HEK293 (cell line): ENCODE measurements around the gene IL3.

ENCODE experiments used
- CTCF ChIP-seq: fragments of 450-650 bp; formaldehyde crosslinking; IDR thresholded peaks from 2 replicates; pipeline ENCODE4 v1.5.1; 2016; ENCODE audit warnings: missing biosample characterization, missing genetic modification characterization
- MEIS1 ChIP-seq: sonication (generic); formaldehyde crosslinking; IDR thresholded peaks from 2 replicates; pipeline ENCODE4 v1.8.1; 2022; ENCODE audit warnings: missing genetic modification reagents, mild to moderate bottlenecking, borderline replicate concordance
- ZBTB20 ChIP-seq: fragments of 450-650 bp; formaldehyde crosslinking; IDR thresholded peaks from 2 replicates; pipeline ENCODE4 v1.5.1; 2016; ENCODE audit warnings: missing biosample characterization, missing genetic modification characterization
- ZFP69B ChIP-seq: fragments of 450-650 bp; formaldehyde crosslinking; IDR thresholded peaks from 2 replicates; pipeline ENCODE4 v1.5.1; 2016; ENCODE audit warnings: missing biosample characterization, missing genetic modification characterization
- ZNF133 ChIP-seq: fragments of 450-650 bp; formaldehyde crosslinking; IDR thresholded peaks from 2 replicates; pipeline ENCODE4 v1.5.1; 2016; ENCODE audit warnings: missing biosample characterization, missing genetic modification characterization
- ZNF146 ChIP-seq: fragments of 450-650 bp; formaldehyde crosslinking; IDR thresholded peaks from 2 replicates; pipeline ENCODE4 v1.5.1; 2016; ENCODE audit warnings: missing biosample characterization, missing genetic modification characterization
- ZNF157 ChIP-seq: fragments of 450-650 bp; formaldehyde crosslinking; IDR thresholded peaks from 2 replicates; pipeline ENCODE4 v1.5.1; 2016; ENCODE audit warnings: missing biosample characterization, missing genetic modification characterization
- ZNF24 ChIP-seq: fragments of 450-650 bp; formaldehyde crosslinking; IDR thresholded peaks from 2 replicates; pipeline ENCODE4 v1.5.1; 2016; ENCODE audit warnings: missing biosample characterization, missing genetic modification characterization
- ZNF266 ChIP-seq: fragments of 450-650 bp; formaldehyde crosslinking; IDR thresholded peaks from 2 replicates; pipeline ENCODE4 v1.5.1; 2016; ENCODE audit warnings: missing biosample characterization, missing genetic modification characterization, low read depth
- ZNF274 ChIP-seq, 2 experiments: fragments of 200-500 bp in 1 of 2; fragments of 450-650 bp in 1 of 2; sonication (Bioruptor generic) in 1 of 2; formaldehyde crosslinking in 1 of 2; IDR thresholded peaks; 2 replicates each; pipeline versions ENCODE4 v1.5.1 to v1.6.1; 2014 to 2016; ENCODE audit warnings: borderline replicate concordance in 1 of 2, inconsistent platforms in 1 of 2, low read length in 1 of 2, missing biosample characterization in 1 of 2, missing genetic modification characterization in 1 of 2
- ZNF404 ChIP-seq: fragments of 450-650 bp; formaldehyde crosslinking; IDR thresholded peaks from 2 replicates; pipeline ENCODE4 v1.5.1; 2017; ENCODE audit warnings: missing biosample characterization, missing genetic modification characterization
- ZNF560 ChIP-seq: fragments of 450-650 bp; formaldehyde crosslinking; IDR thresholded peaks from 2 replicates; pipeline ENCODE4 v1.5.1; 2017; ENCODE audit warnings: missing biosample characterization, missing genetic modification characterization, borderline replicate concordance
- ZNF777 ChIP-seq: fragments of 450-650 bp; formaldehyde crosslinking; IDR thresholded peaks from 2 replicates; pipeline ENCODE4 v1.5.1; 2017; ENCODE audit warnings: missing biosample characterization, missing genetic modification characterization, borderline replicate concordance

- TF ChIP-seq ZNF404 (tag by site-specific recombination) (no peak), CTCF (no peak), ZNF777 (tag by site-specific recombination) (no peak), ZNF266 (tag by site-specific recombination) (no peak), ZNF157 (no peak), ZFP69B (tag by site-specific recombination) (no peak), ZNF133 (tag by site-specific recombination) (no peak), MEIS1 (no peak), ZNF146 (tag by site-specific recombination) (no peak), ZBTB20 (tag by site-specific recombination) (no peak), ZNF274 (IDR thresholded peaks at IDR 0.05; ENCODE audit: low read length) (no peak), ZNF274 (tag by site-specific recombination; IDR thresholded peaks at IDR 0.05; ENCODE audit: borderline replicate concordance) (no peak), ZNF560 (no peak), ZNF24 (tag by site-specific recombination) (no peak)
These were observed 3.7 kb downstream of the IL3 start for GRCh38 chr5:132064140-132064539.
